GM12891 (cell line): ENCODE results near the gene PDIA5.
"Not testable (repeated sequence)": the region's sequence is repeated elsewhere in the genome, so short reads cannot be mapped to it uniquely, and the experiment has no call there.

ENCODE experiments used
- DNase-seq: peaks from one replicate; pipeline ENCODE4 v3.0.0; 2011; ENCODE audit warnings: low spot score; ENCODE audit not compliant: insufficient read length
- FAIRE-seq: peaks from 2 replicates; lab custom pipeline; 2011; peaks lifted over from hg19 to GRCh38; lab: Jason Lieb, UNC
- PAX5 ChIP-seq: IDR thresholded peaks from 2 replicates; pipeline ENCODE4 v1.6.1; 2011; ENCODE audit warnings: low read length, moderate library complexity, mild to moderate bottlenecking; ENCODE audit not compliant: insufficient read depth, severe bottlenecking
- POLR2A ChIP-seq: IDR thresholded peaks from 2 replicates; pipeline ENCODE4 v1.6.1; 2011; ENCODE audit warnings: low read depth, low read length, control low read depth
- POLR2AphosphoS5 ChIP-seq: IDR thresholded peaks from 2 replicates; pipeline ENCODE4 v1.6.1; 2011; ENCODE audit warnings: low read depth, low read length, control low read depth
- POU2F2 ChIP-seq: IDR thresholded peaks from 2 replicates; pipeline ENCODE4 v1.6.1; 2011; ENCODE audit warnings: low read depth, mild to moderate bottlenecking, control low read depth, low read length, moderate library complexity
- SPI1 ChIP-seq: IDR thresholded peaks from 2 replicates; pipeline ENCODE4 v1.6.1; 2011; ENCODE audit warnings: low read depth, low read length, control low read depth
- TAF1 ChIP-seq: IDR thresholded peaks from 2 replicates; pipeline ENCODE4 v1.6.1; 2011; ENCODE audit warnings: low read depth, low read length, control low read depth

PDIA5 gene

DNA sequence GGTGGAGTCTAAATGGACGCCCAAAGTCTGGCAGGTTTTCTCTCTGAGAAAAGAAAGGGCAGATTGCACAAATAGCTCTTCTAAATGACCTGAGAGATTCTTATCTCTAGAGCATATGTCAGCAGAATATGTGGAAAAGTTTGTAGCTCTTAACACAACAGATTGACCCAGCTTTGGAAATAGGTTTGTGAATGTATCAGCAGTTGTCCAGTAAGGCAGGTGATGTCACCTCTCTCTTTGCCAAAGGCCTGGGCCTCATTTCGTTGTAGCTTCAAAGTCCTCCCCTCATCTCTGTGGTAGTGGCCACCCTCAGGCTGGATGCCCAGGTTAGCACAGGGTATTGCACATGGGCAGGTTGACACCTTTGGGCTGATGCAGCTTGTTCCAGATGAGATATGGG, 36.0 kb downstream of the PDIA5 start:
- TF ChIP-seq POU2F2 (no peak), PAX5 (no peak), SPI1 (no peak), TAF1 (no peak), POLR2A (no peak), POLR2AphosphoS5 (no peak)
- FAIRE-seq, result no peak

DNA sequence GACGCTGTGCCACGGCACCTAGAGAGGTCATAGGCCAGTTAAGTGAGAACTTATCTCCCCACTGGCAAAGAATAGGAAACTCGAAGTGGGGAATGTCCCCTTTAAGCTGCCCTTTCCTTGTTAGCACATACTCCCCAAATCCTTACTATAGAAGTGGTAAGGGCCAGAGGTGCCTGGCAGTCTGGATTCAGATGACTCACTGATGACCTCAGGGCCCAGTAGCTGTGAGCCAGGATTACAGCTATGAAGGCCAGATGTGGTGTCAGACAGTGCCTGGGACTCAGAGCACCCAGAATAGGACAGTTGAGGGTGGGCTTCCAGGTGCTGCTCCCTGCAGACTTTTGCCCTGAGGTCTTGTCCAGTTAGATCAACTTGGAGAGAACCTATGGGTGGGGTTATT, 37.7 kb downstream of the PDIA5 start:
- DNase-seq (no peak), FAIRE-seq (no peak)
- TF ChIP-seq POLR2A, result no peak
- TF ChIP-seq POLR2AphosphoS5, result no peak
- no peak for TF ChIP-seq TAF1
- TF ChIP-seq SPI1, result no peak
- no peak for TF ChIP-seq PAX5
- TF ChIP-seq POU2F2, result no peak

More for the DNA sequence above, 36.0 kb downstream of the PDIA5 start:
- no peak for DNase-seq

DNA sequence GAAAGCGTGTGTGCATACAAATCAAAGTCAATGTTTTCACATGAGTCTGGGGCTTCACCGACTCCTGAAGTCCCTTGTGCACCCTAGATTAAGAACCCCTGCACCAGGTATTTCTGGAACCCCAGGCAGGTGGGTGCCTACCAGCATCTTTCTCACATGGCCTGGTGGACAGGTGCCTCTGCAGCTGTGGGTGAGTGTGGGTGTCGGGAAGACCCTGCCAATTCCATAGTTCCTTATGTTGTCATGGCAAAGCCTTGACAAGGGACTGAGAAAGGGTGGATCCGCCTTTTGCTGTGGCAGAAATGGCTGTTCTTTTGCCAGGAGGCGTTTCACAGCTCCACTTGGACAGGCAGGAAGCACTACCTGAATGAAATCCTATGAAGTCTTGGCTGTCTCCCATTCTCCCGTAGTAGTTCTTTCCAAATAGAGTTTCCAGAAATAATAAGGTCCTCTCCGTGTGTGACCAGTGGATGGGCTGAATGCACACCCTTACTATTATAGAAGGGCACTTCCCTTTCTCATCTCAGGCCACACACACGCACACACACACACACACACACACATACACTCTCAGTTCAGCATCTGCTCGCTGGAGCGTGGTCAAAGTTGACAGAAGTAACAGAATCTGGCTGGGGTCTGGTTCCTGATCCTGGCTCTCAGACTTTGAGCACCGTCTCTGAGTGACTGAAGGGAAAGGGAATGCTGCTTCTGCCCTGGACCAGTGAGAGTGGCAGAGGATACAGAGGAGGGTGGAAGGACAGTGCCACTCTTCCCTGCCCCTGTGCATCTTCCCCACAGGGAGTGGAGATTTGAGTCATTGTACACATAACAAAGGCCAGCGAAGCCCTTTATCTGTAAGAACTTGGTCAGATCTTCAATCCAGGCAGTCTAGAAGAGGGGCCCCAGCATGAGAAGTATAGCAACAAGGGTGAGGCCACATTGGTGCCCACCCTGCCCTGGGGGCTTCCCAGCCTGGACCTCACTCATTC, 38.7 kb downstream of the PDIA5 start:
- DNase-seq (peak; percentile 46), FAIRE-seq (peak; percentile 94)
- TF ChIP-seq SPI1 (peak; percentile 90), POLR2A (no peak), PAX5 (peak; percentile 99), POLR2AphosphoS5 (no peak), TAF1 (no peak), POU2F2 (no peak)

DNA sequence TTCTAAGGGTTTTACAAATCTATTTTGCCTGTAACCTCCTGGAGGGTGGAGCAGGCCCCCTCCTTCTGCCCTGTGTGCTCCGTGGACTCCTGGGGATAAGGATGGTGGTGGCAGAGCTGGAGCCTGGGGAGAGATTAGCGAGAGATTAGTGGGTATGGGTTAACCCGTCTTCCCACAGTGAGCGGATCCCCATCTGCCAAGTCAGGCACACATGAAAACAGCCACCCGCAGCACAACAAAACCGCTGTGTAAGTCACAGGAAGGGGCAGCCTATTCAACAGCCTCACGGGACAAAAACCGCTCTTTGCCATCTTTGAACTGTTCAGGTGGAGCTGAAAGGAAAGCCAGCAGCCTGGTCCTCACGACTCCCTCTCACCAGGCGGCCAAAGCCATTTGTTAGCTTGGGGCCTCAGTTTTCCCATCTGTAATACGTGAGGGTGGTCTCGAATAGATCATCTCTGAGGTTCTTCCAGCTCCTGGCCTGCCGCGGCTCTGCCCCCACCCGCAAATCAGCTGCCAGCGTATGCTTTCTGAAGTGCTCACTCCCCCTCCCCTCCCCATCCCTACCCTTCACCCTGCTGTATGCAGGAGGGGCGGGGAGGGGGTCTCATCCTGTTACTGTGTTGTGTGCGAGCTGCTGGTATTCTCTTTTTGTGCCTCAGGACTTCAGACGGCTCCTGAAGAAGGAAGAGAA, 43.6 kb downstream of the PDIA5 start:
- DNase-seq, result no peak
- TF ChIP-seq POU2F2, result no peak
- TF ChIP-seq PAX5, result no peak
- no peak for TF ChIP-seq POLR2AphosphoS5
- TF ChIP-seq POLR2A, result no peak
- no peak for TF ChIP-seq TAF1
- no peak for TF ChIP-seq SPI1
- FAIRE-seq, result no peak

DNA sequence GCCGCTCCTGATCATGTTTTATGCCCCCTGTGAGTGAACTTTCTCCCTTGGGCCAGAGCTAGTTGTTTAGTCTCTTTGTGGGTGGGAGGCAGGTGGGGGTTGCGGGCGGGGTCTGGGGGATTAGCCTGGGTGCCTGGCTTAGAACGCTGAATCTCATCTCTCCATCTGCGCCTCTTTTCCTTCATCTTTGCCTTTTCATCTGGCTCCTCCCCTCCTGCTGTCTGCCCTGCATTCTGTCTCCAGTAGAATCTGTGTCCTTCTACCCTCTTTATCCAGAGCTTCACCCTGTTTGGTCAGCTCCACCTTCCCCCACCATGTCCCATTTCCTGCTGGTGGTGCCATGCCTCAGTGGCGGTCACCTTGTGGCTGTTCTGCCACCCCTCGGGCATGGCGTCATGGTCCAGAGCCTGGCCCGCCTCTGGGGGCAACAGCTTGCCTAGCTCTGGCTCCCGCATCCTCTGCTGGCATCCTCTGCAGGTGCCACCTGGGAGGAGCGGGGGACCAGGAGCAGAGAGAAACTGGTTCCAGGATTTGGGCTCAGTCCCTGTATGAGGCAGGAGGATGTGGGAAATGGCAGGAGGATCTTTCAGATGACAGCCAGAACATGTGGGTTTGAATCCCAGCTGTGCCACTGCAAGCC, 44.3 kb downstream of the PDIA5 start:
- TF ChIP-seq PAX5, result no peak
- no peak for TF ChIP-seq POLR2A
- TF ChIP-seq TAF1, result no peak
- TF ChIP-seq POU2F2, result no peak
- no peak for TF ChIP-seq SPI1
- TF ChIP-seq POLR2AphosphoS5, result no peak
- FAIRE-seq (peak; percentile 45), DNase-seq (no peak)

DNA sequence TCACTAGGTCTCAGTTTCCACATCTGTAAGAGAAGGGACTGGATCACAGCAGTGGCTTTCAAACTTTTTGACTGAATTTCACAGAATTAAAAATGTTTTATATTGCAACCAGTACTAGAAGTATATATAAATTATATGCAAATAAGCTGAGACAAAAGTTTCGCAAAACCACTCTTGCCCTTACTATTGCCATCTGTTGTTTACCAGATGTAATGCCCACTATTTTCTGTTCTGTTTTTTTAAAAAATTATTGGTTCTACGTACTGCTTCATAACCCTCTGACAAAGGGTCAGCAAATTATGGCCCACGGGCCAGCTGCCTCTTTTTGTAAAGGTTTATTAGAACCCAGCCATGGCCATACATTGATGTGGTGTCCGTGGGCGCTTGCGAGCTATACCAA, 44.8 kb downstream of the PDIA5 start:
- TF ChIP-seq POLR2AphosphoS5 (no peak), TAF1 (no peak), SPI1 (no peak), PAX5 (no peak), POU2F2 (no peak), POLR2A (no peak)
- DNase-seq (no peak), FAIRE-seq (no peak)

DNA sequence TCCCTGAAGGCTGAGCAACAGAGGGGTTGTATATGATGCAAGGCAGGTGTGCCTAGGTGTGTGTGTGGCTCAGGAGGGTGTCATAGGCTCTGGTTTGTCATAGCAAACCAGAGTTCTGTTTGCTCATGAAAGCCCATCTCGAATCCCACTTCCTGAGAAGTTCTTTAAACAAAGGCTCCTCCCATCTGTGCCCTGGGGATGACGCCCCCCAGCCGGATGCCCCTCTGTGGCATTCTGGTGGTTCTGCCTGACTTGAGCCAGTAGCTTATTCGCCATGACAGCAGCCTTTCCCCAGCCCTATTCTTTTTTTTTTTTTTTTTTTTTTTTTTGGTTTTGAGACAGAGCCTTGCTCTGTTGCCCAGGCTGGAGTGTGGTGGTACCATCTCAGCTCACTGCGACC, 45.4 kb downstream of the PDIA5 start:
- TF ChIP-seq PAX5 (no peak), TAF1 (no peak), POLR2AphosphoS5 (no peak), POU2F2 (no peak), POLR2A (no peak), SPI1 (no peak)
- FAIRE-seq, result peak; percentile 48
- no peak for DNase-seq

DNA sequence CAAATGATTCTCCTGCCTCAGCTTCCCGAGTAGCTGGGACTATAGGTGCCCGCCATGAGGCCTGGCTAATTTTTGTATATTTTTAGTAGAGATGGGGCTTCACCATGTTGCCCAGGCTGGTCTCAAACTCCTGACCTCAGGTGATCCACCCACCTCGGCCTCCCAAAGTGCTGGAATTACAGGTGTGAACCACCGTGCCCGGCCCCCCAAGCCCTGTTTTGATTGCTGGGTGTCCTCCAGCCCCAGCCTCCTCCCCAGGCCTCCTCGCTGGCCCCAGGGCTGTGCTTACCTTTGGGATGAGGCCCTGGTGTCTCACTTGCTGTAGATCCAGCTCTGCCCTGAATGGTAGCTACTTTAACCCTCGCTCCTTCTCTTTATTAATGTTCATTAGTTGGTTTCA, 45.8 kb downstream of the PDIA5 start:
- DNase-seq, FAIRE-seq: not testable (repeated sequence)

DNA sequence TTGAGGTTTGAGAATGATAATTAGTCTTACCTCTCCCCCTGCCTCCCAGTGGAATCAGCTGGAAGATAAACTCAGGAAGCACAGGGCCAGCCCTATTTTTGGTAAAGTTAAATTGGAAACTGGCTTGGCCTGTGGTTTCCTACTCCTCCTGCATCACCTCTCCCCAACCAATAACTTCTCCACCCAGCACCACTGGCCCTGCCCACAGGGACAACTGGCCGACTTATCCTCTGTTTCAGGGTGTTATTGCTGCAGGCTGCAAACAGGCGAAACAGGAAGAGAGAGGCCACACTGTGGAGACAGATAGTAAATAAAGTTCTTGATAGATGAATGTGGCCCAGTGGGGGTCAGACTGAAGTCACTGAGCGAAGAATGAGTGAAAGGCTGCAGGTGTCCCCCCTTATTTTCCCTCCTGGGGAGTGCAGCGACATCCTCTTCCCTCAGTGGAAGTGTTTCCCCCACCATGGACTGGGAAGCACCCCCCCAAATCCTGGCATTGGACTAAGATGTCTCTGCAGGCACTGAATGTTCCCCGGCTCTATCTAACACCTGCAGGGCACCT, 47.1 kb downstream of the PDIA5 start:
- FAIRE-seq, result peak; percentile 38
- DNase-seq, result peak; percentile 24
- TF ChIP-seq POLR2AphosphoS5 (no peak), POU2F2 (no peak), POLR2A (no peak), PAX5 (no peak), SPI1 (no peak), TAF1 (no peak)
